ENCODE results near the gene IFIT2. TPM values are rescaled to one million over a fixed set of nuclear protein-coding genes. Genes with fewer than 3 reads are reported as not detected.

Gene IFIT2
- total RNA-seq, 1 experiment from 2014 or later = 0.45 TPM

DNA sequence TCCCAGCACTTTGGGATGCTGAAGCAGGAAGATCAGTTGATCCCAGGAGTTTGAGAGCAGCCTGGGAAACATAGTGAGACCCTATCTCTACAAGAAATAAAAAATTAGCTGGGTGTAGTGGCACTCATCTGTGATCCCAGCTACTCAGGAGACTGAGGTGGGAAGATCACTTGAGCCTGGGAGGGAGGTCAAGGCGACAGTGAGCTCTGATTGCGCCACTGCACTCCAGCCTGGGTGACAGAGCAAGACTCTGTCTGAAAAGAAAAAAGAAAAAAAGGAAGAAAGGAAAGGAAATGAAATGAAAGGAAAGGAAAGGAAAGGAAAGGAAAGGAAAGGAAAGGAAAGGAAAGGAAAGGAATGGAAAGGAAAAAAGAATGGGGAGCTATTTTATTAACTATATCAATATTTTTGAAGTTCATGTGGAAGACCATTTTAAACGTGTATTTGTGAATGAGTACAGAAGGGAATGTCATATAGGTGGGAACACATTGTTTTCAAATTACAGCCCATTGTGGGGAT, 7.1 kb upstream of the IFIT2 start:
- no peak for DNase-seq
- Histone ChIP-seq H3K36me3 (replicated peaks; ENCODE audit: control insufficient read depth, insufficient read depth, low read length) (no peaks in the 10 kb centered on the region), H3K4me3 (ENCODE audit: insufficient read depth, low read depth, low read length) (no peak overlapping the region), H3K27me3 (ENCODE audit: control insufficient read depth, insufficient read depth, low read length) (no peaks in the 10 kb centered on the region)

DNA sequence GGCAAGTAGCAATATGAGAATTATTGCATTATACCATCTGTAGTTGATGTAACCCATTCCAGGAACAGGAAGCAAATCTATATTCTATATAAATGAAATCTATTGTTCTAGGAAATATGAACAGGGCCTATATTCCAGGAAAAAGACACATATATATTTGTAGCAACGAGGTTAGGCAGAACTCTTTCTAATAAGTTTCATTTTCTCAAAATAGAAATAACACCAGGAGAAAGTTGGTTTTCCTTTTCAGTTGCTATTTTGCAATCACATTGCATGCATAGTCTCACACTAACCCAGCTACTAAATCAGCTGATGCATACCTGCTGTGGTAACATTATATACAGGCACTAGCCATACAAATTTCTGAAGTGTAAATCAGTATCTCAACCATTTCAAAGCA, 6.2 kb upstream of the IFIT2 start:
- Histone ChIP-seq H3K27me3 (ENCODE audit: control insufficient read depth, insufficient read depth, low read length) (no peaks in the 10 kb centered on the region), H3K36me3 (replicated peaks; ENCODE audit: control insufficient read depth, insufficient read depth, low read length) (no peaks in the 10 kb centered on the region), H3K4me3 (ENCODE audit: insufficient read depth, low read depth, low read length) (no peak overlapping the region)
- DNase-seq = no peak

DNA sequence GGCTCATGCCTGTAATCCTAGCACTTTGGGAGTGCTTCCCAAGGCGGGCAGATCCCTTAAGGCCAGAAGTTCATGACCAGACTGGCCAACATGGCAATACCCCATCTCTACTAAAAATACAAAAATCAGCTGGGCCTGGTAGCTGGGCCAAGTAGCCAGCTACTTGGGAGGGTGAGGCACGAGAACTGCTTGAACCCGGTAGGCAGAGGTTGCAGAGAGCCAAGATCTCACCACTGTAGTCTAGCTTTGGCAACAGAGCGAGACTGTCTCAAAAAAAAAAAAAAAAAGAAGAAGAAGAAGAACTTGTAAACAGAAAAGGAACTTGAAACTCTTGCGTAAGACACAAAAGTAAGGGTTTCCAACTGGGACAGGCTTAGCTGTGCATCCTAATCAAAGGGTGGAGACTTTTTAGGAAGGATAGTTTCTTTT, 5.6 kb upstream of the IFIT2 start:
- Histone ChIP-seq H3K27me3 (ENCODE audit: control insufficient read depth, insufficient read depth, low read length) (no peaks in the 10 kb centered on the region), H3K4me3 (ENCODE audit: insufficient read depth, low read depth, low read length) (no peak overlapping the region), H3K36me3 (replicated peaks; ENCODE audit: control insufficient read depth, insufficient read depth, low read length) (no peaks in the 10 kb centered on the region)
- DNase-seq = no peak

DNA sequence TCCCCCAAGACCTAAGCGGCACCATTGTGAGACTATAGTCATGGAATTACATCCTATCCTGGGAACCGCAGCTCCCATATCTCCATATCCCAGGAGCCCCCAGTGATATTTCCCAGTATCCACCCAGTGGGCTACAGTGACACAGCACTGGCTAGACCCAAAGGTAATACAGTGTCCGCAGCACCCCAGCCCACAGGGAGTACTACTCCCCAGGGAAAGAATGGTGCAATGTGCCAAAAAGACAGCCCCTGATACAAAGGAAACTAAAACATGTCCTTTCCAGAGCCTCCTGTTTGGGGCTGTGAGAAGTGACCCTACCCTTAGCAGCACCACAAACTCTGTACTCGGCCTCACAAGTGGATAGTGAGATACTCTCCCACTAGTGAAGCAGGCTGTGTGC, 4.5 kb upstream of the IFIT2 start:
- Histone ChIP-seq H3K36me3 (replicated peaks; ENCODE audit: control insufficient read depth, insufficient read depth, low read length) (no peaks in the 10 kb centered on the region), H3K27me3 (ENCODE audit: control insufficient read depth, insufficient read depth, low read length) (no peaks in the 10 kb centered on the region), H3K4me3 (ENCODE audit: insufficient read depth, low read depth, low read length) (no peak overlapping the region)
- no peak for DNase-seq

DNA sequence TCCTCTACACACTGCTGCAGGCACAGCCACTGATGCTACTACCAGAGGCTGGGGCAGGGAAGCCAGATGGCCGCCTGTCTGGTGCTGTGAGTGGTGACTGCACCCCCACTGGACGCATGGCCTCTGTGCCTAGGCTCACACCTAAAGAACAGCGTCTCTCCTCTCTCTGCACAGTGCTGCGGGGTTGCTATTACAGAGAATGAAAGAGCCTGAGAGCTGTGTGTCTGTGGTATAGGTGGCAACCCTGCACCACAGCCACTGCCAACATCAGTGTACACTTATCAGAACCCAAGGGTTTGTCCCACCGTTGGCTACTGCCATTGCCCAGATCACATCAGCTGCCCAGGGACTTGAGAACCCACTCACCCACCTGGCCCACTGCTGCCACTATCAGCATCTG, 4.1 kb upstream of the IFIT2 start:
- Histone ChIP-seq H3K4me3 (ENCODE audit: insufficient read depth, low read depth, low read length) (no peak overlapping the region), H3K36me3 (replicated peaks; ENCODE audit: control insufficient read depth, insufficient read depth, low read length) (no peaks in the 10 kb centered on the region)
- DNase-seq = no peak

DNA sequence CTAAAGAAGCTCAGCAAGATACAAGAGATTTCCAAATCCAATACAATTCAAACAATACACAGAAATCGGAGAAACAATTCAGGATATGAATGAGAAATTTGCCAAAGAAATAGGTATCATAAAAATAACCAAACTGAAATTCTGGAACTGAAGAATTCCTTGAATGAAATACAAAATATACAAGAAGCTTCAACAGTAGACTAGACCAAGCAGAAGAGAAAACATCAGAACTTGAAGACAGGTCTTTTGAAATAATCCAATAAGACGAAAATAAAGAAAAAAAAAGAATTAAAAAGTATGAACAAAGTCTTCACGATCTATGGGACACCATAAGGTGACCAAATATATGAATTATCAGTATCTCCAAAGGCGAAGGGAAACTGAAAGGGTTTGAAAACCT, 2.8 kb upstream of the IFIT2 start:
- Histone ChIP-seq H3K36me3 (replicated peaks; ENCODE audit: control insufficient read depth, insufficient read depth, low read length) (no peaks in the 10 kb centered on the region), H3K27me3 (ENCODE audit: control insufficient read depth, insufficient read depth, low read length) (no peaks in the 10 kb centered on the region), H3K4me3 (ENCODE audit: insufficient read depth, low read depth, low read length) (no peak overlapping the region)
- DNase-seq = no peak

More for the DNA sequence above, 4.1 kb upstream of the IFIT2 start:
- no peaks in the 10 kb centered on the region for H3K27me3 ChIP-seq (ENCODE audit: control insufficient read depth, insufficient read depth, low read length)

DNA sequence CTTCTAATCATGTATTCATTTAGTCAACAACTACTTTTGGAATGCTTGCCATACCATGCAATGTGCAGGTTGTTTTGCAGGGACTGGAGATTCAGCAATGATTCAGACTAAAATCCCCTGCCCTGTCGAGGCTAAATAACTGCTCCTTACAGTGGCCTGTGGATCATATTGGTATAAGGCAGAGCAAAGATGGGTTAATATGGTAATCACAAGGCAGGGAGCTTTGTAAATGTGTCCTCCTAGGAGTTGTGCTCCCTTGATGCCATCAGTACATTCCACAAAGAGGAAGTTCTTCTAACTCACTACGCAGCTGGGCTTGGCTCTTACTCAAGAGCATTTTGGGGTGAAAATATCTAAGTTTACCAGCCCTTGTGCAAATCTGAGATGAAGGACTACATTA, 614 bp upstream of the IFIT2 start:
- Histone ChIP-seq H3K27me3 (ENCODE audit: control insufficient read depth, insufficient read depth, low read length) (no peaks in the 10 kb centered on the region), H3K36me3 (replicated peaks; ENCODE audit: control insufficient read depth, insufficient read depth, low read length) (no peaks in the 10 kb centered on the region), H3K4me3 (ENCODE audit: insufficient read depth, low read depth, low read length) (no peak overlapping the region)
- no peak for DNase-seq

DNA sequence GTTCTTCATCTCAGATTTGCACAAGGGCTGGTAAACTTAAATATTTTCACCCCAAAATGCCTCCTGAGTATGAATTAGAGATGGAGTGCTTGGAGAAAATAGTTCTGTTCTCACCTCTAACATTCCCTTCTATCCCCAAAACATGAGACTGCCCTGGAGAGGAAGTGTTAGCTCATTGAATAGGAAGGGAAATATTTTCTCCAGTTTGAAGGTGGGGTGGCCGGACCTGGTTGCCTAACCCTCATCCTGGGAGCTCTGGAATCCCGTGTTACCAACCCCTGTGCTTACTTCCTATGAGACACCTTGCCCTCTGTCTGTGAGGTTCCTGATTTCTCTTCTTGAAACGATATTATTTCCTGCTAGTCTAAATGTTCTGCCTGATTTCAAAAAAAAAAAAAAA, 779 bp downstream of the IFIT2 start:
- no peaks in the 10 kb centered on the region for H3K27me3 ChIP-seq (ENCODE audit: control insufficient read depth, insufficient read depth, low read length)
- H3K36me3 ChIP-seq (replicated peaks; ENCODE audit: control insufficient read depth, insufficient read depth, low read length) = no peaks in the 10 kb centered on the region
- H3K4me3 ChIP-seq (ENCODE audit: insufficient read depth, low read depth, low read length) = no peak overlapping the region
- DNase-seq = no peak

DNA sequence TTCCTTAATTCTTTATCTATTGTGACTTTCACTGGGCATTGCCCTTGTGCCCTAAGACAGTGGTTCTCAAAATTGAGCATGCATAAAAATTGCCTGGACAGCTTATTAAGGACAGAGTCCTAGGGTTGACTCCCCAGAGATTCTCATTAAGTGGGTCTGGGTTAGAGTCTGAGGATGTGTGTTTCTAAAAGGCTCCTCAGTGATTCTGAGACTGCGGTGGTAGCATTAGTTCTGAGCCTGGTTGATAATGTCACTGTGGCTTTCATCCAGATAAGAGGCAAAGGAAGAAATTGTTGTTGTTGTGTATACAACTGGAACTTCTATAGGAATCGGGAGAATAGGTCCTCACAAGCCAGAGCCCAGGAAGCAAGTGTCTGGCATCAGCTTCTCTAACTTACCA, 1.3 kb downstream of the IFIT2 start:
- Histone ChIP-seq H3K36me3 (replicated peaks; ENCODE audit: control insufficient read depth, insufficient read depth, low read length) (no peaks in the 10 kb centered on the region), H3K27me3 (ENCODE audit: control insufficient read depth, insufficient read depth, low read length) (no peaks in the 10 kb centered on the region), H3K4me3 (ENCODE audit: insufficient read depth, low read depth, low read length) (no peak overlapping the region)
- DNase-seq = no peak

DNA sequence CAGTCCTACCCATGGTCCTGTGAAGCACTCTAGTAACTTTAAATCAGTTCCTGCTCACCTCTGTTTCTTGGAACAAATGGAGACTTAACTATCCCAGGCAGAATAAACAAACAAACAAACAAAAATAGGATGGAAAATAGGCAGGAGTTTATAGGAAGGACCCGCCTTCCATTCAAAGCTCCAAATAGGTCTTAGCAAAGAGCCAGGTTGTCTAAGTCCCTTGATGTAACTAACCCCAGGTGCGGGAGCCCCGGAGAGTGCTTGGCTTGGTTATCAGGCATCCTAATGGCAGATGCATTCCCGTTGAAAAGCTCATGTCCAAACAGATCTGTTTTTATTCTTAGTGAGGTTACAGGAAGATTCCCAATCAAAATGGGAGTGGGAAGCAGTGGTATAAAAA, 2.2 kb downstream of the IFIT2 start:
- DNase-seq = no peak
- no peak overlapping the region for H3K4me3 ChIP-seq (ENCODE audit: insufficient read depth, low read depth, low read length)
- no peaks in the 10 kb centered on the region for H3K36me3 ChIP-seq (replicated peaks; ENCODE audit: control insufficient read depth, insufficient read depth, low read length)
- no peaks in the 10 kb centered on the region for H3K27me3 ChIP-seq (ENCODE audit: control insufficient read depth, insufficient read depth, low read length)

DNA sequence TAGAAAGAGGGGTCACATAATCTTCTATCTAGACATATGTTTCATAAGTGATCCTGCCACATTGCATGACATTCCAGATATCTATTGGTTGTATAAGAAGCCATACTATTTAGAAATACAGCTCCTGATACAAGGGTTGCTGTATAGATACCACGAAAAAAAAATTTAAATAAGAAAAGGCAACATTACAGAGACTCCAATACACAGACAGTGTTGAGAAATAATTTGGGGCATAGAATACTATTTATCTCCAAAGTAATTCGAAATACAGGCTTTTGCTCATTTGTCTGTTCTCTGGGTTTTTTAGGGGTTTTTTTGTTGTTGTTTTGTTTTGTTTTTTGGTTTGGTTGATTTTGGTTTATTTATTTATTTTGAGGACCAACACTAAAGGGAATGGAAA, 2.6 kb downstream of the IFIT2 start:
- H3K27me3 ChIP-seq (ENCODE audit: control insufficient read depth, insufficient read depth, low read length) = no peaks in the 10 kb centered on the region
- no peak overlapping the region for H3K4me3 ChIP-seq (ENCODE audit: insufficient read depth, low read depth, low read length)
- H3K36me3 ChIP-seq (replicated peaks; ENCODE audit: control insufficient read depth, insufficient read depth, low read length) = no peaks in the 10 kb centered on the region
- no peak for DNase-seq

DNA sequence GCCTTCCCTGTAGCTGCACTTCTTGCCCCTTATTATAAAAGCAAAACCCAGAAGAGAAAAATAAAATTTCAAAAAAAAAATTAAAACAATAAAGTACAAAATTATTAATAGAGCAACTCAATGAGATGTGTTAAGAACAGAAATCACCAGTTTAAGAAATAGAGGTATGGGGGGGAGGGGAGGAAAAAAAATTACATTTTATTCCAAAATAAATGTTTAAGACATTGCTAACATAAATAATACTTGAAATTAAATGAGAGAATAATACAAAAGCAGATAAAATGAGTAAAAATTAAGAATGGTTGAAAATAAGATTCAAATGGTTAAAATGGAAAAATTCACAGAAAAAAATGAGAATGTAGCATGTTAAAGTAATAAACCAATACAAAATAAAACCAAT, 3.1 kb downstream of the IFIT2 start:
- H3K4me3 ChIP-seq (ENCODE audit: insufficient read depth, low read depth, low read length) = no peak overlapping the region
- H3K36me3 ChIP-seq (replicated peaks; ENCODE audit: control insufficient read depth, insufficient read depth, low read length) = no peaks in the 10 kb centered on the region
- no peaks in the 10 kb centered on the region for H3K27me3 ChIP-seq (ENCODE audit: control insufficient read depth, insufficient read depth, low read length)
- DNase-seq = no peak

DNA sequence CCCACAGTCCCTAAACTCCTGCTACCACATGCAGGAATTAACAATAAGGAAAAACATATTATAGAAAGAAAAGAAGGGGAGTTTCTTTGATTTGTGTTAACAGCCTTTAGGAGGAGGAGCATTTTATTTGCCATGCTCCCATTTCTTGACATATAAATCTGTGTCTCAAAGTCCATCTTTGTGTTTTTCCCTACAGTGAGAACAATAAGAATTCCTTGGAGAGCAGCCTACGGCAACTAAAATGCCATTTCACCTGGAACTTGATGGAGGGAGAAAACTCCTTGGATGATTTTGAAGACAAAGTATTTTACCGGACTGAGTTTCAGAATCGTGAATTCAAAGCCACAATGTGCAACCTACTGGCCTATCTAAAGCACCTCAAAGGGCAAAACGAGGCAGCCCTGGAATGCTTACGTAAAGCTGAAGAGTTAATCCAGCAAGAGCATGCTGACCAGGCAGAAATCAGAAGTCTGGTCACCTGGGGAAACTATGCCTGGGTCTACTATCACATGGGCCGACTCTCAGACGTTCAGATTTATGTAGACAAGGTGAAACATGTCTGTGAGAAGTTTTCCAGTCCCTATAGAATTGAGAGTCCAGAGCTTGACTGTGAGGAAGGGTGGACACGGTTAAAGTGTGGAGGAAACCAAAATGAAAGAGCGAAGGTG, 4.1 kb downstream of the IFIT2 start:
- DNase-seq = no peak
- no peaks in the 10 kb centered on the region for H3K27me3 ChIP-seq (ENCODE audit: control insufficient read depth, insufficient read depth, low read length)
- H3K36me3 ChIP-seq (replicated peaks; ENCODE audit: control insufficient read depth, insufficient read depth, low read length) = no peaks in the 10 kb centered on the region
- H3K4me3 ChIP-seq (ENCODE audit: insufficient read depth, low read depth, low read length) = no peak overlapping the region

DNA sequence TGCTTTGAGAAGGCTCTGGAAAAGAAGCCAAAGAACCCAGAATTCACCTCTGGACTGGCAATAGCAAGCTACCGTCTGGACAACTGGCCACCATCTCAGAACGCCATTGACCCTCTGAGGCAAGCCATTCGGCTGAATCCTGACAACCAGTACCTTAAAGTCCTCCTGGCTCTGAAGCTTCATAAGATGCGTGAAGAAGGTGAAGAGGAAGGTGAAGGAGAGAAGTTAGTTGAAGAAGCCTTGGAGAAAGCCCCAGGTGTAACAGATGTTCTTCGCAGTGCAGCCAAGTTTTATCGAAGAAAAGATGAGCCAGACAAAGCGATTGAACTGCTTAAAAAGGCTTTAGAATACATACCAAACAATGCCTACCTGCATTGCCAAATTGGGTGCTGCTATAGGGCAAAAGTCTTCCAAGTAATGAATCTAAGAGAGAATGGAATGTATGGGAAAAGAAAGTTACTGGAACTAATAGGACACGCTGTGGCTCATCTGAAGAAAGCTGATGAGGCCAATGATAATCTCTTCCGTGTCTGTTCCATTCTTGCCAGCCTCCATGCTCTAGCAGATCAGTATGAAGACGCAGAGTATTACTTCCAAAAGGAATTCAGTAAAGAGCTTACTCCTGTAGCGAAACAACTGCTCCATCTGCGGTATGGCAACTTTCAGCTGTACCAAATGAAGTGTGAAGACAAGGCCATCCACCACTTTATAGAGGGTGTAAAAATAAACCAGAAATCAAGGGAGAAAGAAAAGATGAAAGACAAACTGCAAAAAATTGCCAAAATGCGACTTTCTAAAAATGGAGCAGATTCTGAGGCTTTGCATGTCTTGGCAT, 4.8 kb downstream of the IFIT2 start:
- DNase-seq = no peak
- no peaks in the 10 kb centered on the region for H3K36me3 ChIP-seq (replicated peaks; ENCODE audit: control insufficient read depth, insufficient read depth, low read length)
- no peak overlapping the region for H3K4me3 ChIP-seq (ENCODE audit: insufficient read depth, low read depth, low read length)
- no peaks in the 10 kb centered on the region for H3K27me3 ChIP-seq (ENCODE audit: control insufficient read depth, insufficient read depth, low read length)

DNA sequence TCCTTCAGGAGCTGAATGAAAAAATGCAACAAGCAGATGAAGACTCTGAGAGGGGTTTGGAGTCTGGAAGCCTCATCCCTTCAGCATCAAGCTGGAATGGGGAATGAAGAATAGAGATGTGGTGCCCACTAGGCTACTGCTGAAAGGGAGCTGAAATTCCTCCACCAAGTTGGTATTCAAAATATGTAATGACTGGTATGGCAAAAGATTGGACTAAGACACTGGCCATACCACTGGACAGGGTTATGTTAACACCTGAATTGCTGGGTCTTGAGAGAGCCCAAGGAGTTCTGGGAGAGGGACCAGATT, 5.4 kb downstream of the IFIT2 start:
- H3K36me3 ChIP-seq (replicated peaks; ENCODE audit: control insufficient read depth, insufficient read depth, low read length) = no peaks in the 10 kb centered on the region
- no peak for DNase-seq
- H3K4me3 ChIP-seq (ENCODE audit: insufficient read depth, low read depth, low read length) = no peak overlapping the region
- no peaks in the 10 kb centered on the region for H3K27me3 ChIP-seq (ENCODE audit: control insufficient read depth, insufficient read depth, low read length)

Measured in H7 (cell line).